Gastrocnemius medialis (tissue), 4 donors: ENCODE data around the gene TSEN2.

Experiments used
- CTCF ChIP-seq, 5 experiments: fragments of 450-650 bp in 3 of 5; fragments of 200-600 bp in 2 of 5; sonication (generic) in 2 of 5; IDR thresholded peaks in 4 of 5; conservative IDR thresholded peaks in 1 of 5; 1 replicate in 4 of 5; 2 replicates in 1 of 5; pipeline ENCODE4 v1.5.1; 2016 to 2019; ENCODE audit warnings: antibody characterized with exemption in 5 of 5, mild to moderate bottlenecking in 3 of 5, moderate library complexity in 3 of 5
- POLR2A ChIP-seq, 2 donors: fragments of 450-650 bp; IDR thresholded peaks; one replicate each; pipeline ENCODE4 v1.6.1; 2017; ENCODE audit warnings: antibody characterized with exemption in 2 of 2, mild to moderate bottlenecking in 2 of 2, moderate library complexity in 2 of 2

GRCh38 chr3:12574661-12575060, 90.4 kb downstream of the TSEN2 start:
- TF ChIP-seq POLR2A (IDR thresholded peaks at IDR 0.05) (no peak), CTCF (IDR thresholded peaks at IDR 0.05 in 4 of 5, conservative IDR thresholded peaks at IDR 0.05 in 1 of 5) (no peak)
